ENCODE data around the gene FAM13A. TPM values are rescaled to one million over a fixed set of nuclear protein-coding genes. Genes with fewer than 3 reads are reported as not detected.

Gene FAM13A
- total RNA-seq, 1 donor from 2014 or later, result 40.3 TPM

DNA sequence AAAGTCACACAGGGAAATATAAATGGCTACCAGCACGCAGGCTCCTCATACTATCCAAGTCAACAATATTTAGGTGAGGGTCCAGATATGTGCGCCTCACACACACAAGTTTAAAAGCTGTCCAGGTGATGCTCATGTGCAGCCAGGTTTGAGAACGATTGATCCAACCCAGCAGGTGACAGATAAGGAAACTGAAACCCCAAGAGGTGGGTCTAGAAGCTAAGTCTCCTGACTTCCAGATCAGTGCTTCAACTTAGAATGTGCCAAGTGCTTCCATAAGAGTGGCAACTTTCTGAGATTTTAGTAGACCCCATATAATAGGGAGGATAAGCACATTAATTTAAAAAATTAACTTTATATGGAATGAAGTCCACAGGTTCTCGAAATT, 304.9 kb downstream of the FAM13A start:
- Mint-ChIP-seq H3K4me3 (no peak overlapping the region), H3K27ac (no peak overlapping the region), H3K27me3 (ENCODE audit: insufficient read depth, low read depth) (peaks cover 2% of the 10 kb centered on the region), H3K9me3 (no peaks in the 10 kb centered on the region), H3K36me3 (peaks cover 28% of the 10 kb centered on the region), H3K4me1 (no peaks in the 10 kb centered on the region)
- H3F3A ChIP-seq (ENCODE audit: low read depth), result no peaks in the 10 kb centered on the region
- DNase-seq (ENCODE audit: low spot score), result no peak
- H3K79me2 ChIP-seq (ENCODE audit: low read depth), result no peaks in the 10 kb centered on the region
- peaks cover 5% of the 10 kb centered on the region for H3K4me1 ChIP-seq
- no peaks in the 10 kb centered on the region for H3K27me3 ChIP-seq
- no peaks in the 10 kb centered on the region for H4K20me1 ChIP-seq (ENCODE audit: low read depth)
- H2AFZ ChIP-seq (replicated peaks), result no peak overlapping the region
- no peak overlapping the region for H3K27ac ChIP-seq
- no peak overlapping the region for H3K4me2 ChIP-seq
- TF ChIP-seq CTCF (IDR thresholded peaks at IDR 0.05) (no peak), EZH2 (IDR thresholded peaks at IDR 0.05) (no peak), EZH2phosphoT487 (IDR thresholded peaks at IDR 0.05) (no peak)
- H3K9me3 ChIP-seq (ENCODE audit: low read depth), result no peaks in the 10 kb centered on the region
- no peak overlapping the region for H3K9ac ChIP-seq
- H3K36me3 ChIP-seq, result peaks cover 5% of the 10 kb centered on the region
- no peak overlapping the region for H3K4me3 ChIP-seq

DNA sequence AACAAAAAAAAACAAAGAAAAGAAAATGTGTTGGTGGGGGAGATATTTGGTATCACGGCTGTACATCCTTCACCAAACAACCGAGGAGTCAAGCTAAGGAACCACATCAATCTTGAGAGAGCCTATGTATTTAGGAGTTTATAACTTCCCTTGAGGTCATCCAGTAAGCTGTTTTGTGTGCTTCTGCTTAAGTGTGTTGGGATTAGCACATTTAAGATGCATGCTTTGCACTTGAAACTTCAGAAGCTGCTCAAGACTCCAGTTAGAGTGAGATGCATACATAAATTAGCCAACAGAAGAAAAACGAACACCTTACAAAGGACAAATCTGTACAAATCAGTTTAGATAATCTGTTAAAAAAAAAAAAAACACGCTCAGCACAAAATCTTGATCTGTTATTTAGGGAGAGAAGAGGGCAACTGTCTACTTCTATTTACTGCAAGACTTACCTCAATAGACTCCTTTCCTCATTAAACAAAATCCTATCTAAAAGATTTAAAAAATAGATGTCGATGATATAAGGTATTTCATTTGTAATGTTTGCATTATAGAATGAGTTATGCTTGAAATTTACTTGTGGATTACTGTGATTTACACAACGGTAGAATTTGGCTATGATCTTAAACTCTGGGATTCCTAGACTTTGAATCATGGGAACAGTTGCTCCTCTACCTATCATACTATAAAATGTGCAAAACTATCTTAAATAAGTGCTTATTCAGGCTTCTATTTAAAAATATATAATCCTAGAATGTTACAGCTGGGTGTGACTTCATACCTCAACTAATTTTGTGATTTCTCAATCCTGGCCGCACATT, 305.5 kb downstream of the FAM13A start:
- Histone ChIP-seq H3K4me2 (no peak overlapping the region), H4K20me1 (ENCODE audit: low read depth) (no peaks in the 10 kb centered on the region), H3K9ac (no peak overlapping the region), H3K27me3 (no peaks in the 10 kb centered on the region), H2AFZ (replicated peaks) (no peak overlapping the region), H3K27ac (no peak overlapping the region), H3K36me3 (peaks cover 5% of the 10 kb centered on the region), H3K4me3 (no peak overlapping the region), H3F3A (ENCODE audit: low read depth) (no peaks in the 10 kb centered on the region), H3K9me3 (ENCODE audit: low read depth) (no peaks in the 10 kb centered on the region), H3K4me1 (peaks cover 5% of the 10 kb centered on the region), H3K79me2 (ENCODE audit: low read depth) (no peaks in the 10 kb centered on the region)
- H3K27ac Mint-ChIP-seq, result no peak overlapping the region
- peaks cover 32% of the 10 kb centered on the region for H3K36me3 Mint-ChIP-seq
- no peaks in the 10 kb centered on the region for H3K4me1 Mint-ChIP-seq
- peaks cover 2% of the 10 kb centered on the region for H3K27me3 Mint-ChIP-seq (ENCODE audit: insufficient read depth, low read depth)
- H3K9me3 Mint-ChIP-seq, result no peaks in the 10 kb centered on the region
- H3K4me3 Mint-ChIP-seq, result no peak overlapping the region
- no peak for DNase-seq (ENCODE audit: low spot score)
- TF ChIP-seq CTCF (IDR thresholded peaks at IDR 0.05) (no peak), EZH2phosphoT487 (IDR thresholded peaks at IDR 0.05) (no peak), EZH2 (IDR thresholded peaks at IDR 0.05) (no peak)

DNA sequence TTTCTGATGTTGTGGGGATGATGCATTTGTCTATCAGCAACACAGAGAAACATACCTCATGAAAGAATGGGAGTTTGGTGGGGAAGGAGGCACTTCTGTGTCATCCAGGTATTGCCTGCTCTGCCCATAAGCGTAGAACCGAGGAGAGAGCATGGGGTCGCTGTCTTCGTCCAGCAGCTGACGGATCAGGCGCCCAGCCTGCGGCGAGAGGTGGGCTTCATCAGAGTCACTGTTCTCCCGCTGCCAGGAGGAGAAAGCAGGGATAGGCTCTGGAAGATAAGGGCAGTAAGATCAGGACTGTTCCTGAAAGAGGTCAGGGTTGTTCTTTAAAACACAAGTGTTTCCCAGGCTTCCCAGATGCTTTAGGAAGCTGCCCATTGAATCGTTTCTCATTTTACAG, 306.6 kb downstream of the FAM13A start:
- no peak overlapping the region for H2AFZ ChIP-seq (replicated peaks)
- TF ChIP-seq EZH2 (IDR thresholded peaks at IDR 0.05) (no peak), EZH2phosphoT487 (IDR thresholded peaks at IDR 0.05) (no peak), CTCF (IDR thresholded peaks at IDR 0.05) (no peak)
- no peaks in the 10 kb centered on the region for H3K9me3 Mint-ChIP-seq
- DNase-seq (ENCODE audit: low spot score), result no peak
- H3K9ac ChIP-seq, result no peak overlapping the region
- peaks cover 5% of the 10 kb centered on the region for H3K36me3 ChIP-seq
- H3K79me2 ChIP-seq (ENCODE audit: low read depth), result no peaks in the 10 kb centered on the region
- no peaks in the 10 kb centered on the region for H3K27me3 ChIP-seq
- no peaks in the 10 kb centered on the region for H3K4me1 Mint-ChIP-seq
- H3K27ac Mint-ChIP-seq, result no peak overlapping the region
- H3K4me3 Mint-ChIP-seq, result no peak overlapping the region
- H3K4me2 ChIP-seq, result no peak overlapping the region
- H3K27ac ChIP-seq, result no peak overlapping the region
- peaks cover 5% of the 10 kb centered on the region for H3K4me1 ChIP-seq
- no peak overlapping the region for H3K4me3 ChIP-seq
- no peaks in the 10 kb centered on the region for H4K20me1 ChIP-seq (ENCODE audit: low read depth)
- no peaks in the 10 kb centered on the region for H3F3A ChIP-seq (ENCODE audit: low read depth)
- peaks cover 2% of the 10 kb centered on the region for H3K27me3 Mint-ChIP-seq (ENCODE audit: insufficient read depth, low read depth)
- H3K9me3 ChIP-seq (ENCODE audit: low read depth), result no peaks in the 10 kb centered on the region
- H3K36me3 Mint-ChIP-seq, result peaks cover 38% of the 10 kb centered on the region

Measured in neural progenitor cell (in vitro differentiated cells).